Sigmoid colon (tissue), 7 donors: Measurements from ENCODE around the gene PP2D1. TPM values are rescaled to one million over a fixed set of nuclear protein-coding genes. Genes with fewer than 3 reads are reported as not detected.

Experiments
- DNase-seq: peaks from one replicate; pipeline ENCODE4 v3.0.0-alpha.2; 2019
- H3K27ac ChIP-seq, 4 donors: fragments of 200-600 bp; sonication (generic); one replicate each; pipeline ENCODE4 v1.5.1; 2016 to 2019; ENCODE audit warnings: mild to moderate bottlenecking in 1 of 4
- H3K27me3 ChIP-seq, 3 donors: fragments of 200-600 bp; sonication (generic); one replicate each; pipeline ENCODE4 v1.5.1; 2019; ENCODE audit warnings: mild to moderate bottlenecking in 1 of 3
- H3K36me3 ChIP-seq, 4 donors: fragments of 200-600 bp; sonication (generic); one replicate each; pipeline ENCODE4 v1.5.1; 2016 to 2019
- H3K4me1 ChIP-seq, 4 donors: fragments of 200-600 bp; sonication (generic); one replicate each; pipeline ENCODE4 v1.5.1; 2017 to 2019
- H3K4me3 ChIP-seq, 4 donors: fragments of 200-600 bp; sonication (generic); one replicate each; pipeline ENCODE4 v1.5.1; 2017 to 2019; ENCODE audit warnings: mild to moderate bottlenecking in 2 of 4, moderate library complexity in 1 of 4
- H3K9me3 ChIP-seq, 4 donors: fragments of 200-600 bp in 3 of 4; sonication (generic) in 3 of 4; one replicate each; pipeline versions ENCODE4 v1.5.1 to v1.6.1; 2013 to 2019
- EP300 ChIP-seq, 4 donors: sonication (generic); formaldehyde crosslinking; IDR thresholded peaks; one replicate each; pipeline ENCODE4 v1.6.1; 2017; ENCODE audit warnings: antibody characterized with exemption in 4 of 4
- POLR2A ChIP-seq, 2 donors: fragments of 450-650 bp; IDR thresholded peaks; one replicate each; pipeline ENCODE4 v1.6.1; 2016; ENCODE audit warnings: antibody characterized with exemption in 2 of 2, mild to moderate bottlenecking in 2 of 2, moderate library complexity in 2 of 2
- POLR2AphosphoS5 ChIP-seq, 4 donors: sonication (generic); formaldehyde crosslinking; IDR thresholded peaks; one replicate each; pipeline ENCODE4 v1.6.1; 2017; ENCODE audit warnings: antibody characterized with exemption in 4 of 4
- WGBS, 2 donors: extraction: QIAGEN DNeasy Blood & Tissue Kit; methylation state at CpG; one replicate each; pipeline ENCODE4 v1.1.7; 2013; 5-methylcytosine and 5-hydroxymethylcytosine counted together
- intact Hi-C: fragments of 100-400 bp; cut with DNase I; formaldehyde crosslinking; loops from one replicate; pipeline ENCODE4 v1.15.1; 2023
- polyA plus RNA-seq, 3 donors: library from polyadenylated mRNA; stranded (reverse); fragments of 200-250 nt; gene quantifications; one replicate each; pipeline ENCODE4 v1.2.3, GENCODE V29; 2013
- total RNA-seq, 4 donors: library from RNA; depleted of rRNA; stranded (reverse); fragments of >200 nt; gene quantifications; one replicate each; pipeline ENCODE4 v1.1.0, GENCODE V29; 2016
- TF ChIP-seq, protein P1 (sequence below), 4 experiments: fragments of 450-650 bp in 3 of 4; fragments of 200-600 bp in 1 of 4; IDR thresholded peaks; one replicate each; pipeline ENCODE4 v1.5.1; 2016 to 2019; ENCODE audit warnings: antibody characterized with exemption in 4 of 4, mild to moderate bottlenecking in 3 of 4, moderate library complexity in 2 of 4
- donor health status: healthy with polysubstance abuse.
- donor health status: Bipolar disorder and iron deficiency.
- donor health status: healthy.

PP2D1 gene
- total and polyA plus RNA-seq, 7 donors = not detected

DNA sequence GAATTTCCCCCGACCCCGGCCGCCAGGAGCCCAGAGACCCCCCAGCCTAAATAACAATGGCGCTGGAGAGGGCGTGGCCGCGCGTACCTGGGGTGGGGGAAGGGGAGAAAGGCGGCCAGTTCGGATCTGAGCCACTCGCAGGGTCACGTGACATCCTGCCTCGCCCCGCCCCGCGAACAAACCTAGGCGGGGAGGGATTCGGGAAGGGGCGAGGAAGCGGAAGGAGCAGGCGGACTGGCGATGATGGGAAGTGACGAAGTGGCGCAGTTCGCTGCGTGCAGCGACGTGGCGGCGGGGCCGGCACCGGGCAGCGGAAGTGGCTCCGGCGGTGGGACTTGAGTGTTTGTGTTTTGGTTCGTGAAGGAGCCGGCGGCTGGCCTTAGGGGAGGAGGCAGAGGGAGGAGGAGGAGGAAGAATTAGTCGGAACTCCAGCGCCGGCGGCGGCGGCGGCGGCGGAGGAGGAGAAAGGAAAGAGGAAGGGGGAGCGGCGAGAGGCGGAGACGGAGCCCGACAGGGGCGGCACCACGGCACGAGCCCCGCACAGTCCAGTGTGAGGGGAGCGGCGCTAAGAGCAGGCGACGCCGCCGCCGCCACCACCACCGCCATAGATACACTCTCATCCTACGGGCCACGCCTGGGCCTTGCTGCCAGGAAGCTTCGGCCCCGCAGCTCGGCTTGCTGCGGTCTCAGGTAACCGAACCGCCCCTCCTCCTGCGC is 65.1 kb downstream of the PP2D1 start, which contains the start of gene RAB5A:
TSS of gene RAB5A (plus strand) at position 266 of the 717 bp plus-strand sequence. CDS start 3,802 bp downstream, outside the sequence.
- TF ChIP-seq POLR2A (IDR thresholded peaks at IDR 0.05) (peak; percentile 67 to 75), EP300 (IDR thresholded peaks at IDR 0.05) (peak in 2 of 4 donors; percentile 64 to 84), POLR2AphosphoS5 (IDR thresholded peaks at IDR 0.05) (peak; percentile 86 to 95 (median 91))
- TF ChIP-seq, protein P1, sequence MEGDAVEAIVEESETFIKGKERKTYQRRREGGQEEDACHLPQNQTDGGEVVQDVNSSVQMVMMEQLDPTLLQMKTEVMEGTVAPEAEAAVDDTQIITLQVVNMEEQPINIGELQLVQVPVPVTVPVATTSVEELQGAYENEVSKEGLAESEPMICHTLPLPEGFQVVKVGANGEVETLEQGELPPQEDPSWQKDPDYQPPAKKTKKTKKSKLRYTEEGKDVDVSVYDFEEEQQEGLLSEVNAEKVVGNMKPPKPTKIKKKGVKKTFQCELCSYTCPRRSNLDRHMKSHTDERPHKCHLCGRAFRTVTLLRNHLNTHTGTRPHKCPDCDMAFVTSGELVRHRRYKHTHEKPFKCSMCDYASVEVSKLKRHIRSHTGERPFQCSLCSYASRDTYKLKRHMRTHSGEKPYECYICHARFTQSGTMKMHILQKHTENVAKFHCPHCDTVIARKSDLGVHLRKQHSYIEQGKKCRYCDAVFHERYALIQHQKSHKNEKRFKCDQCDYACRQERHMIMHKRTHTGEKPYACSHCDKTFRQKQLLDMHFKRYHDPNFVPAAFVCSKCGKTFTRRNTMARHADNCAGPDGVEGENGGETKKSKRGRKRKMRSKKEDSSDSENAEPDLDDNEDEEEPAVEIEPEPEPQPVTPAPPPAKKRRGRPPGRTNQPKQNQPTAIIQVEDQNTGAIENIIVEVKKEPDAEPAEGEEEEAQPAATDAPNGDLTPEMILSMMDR (IDR thresholded peaks at IDR 0.05) = no peak
- 0% methylated on average over 73 of the region's 73 CpGs for WGBS, 2 donors
- Histone ChIP-seq H3K27me3 (no peaks in the 10 kb centered on the region), H3K27ac (peak within 1 kb of the TSS; percentile 94 to 100 (median 98)), H3K36me3 (peaks cover 0 to 11% (median 0%) of the 10 kb centered on the region in 4 donors), H3K4me3 (peak within 1 kb of the TSS; percentile 70 to 100 (median 94)), H3K4me1 (peaks cover 0 to 37% (median 18%) of the 10 kb centered on the region in 4 donors), H3K9me3 (no peaks in the 10 kb centered on the region)
- peak; percentile 99 for DNase-seq
- intact Hi-C loops = loop anchor here (1.0 to 5.0 kb wide), 3 partner anchors 60 to 195 kb away; no protein-coding TSS in a partner anchor

GRCh38 chr3:19945969-19946831 is 65.9 kb downstream of the PP2D1 start:
- peaks cover 0 to 31% (median 18%) of the 10 kb centered on the region in 4 donors for H3K4me1 ChIP-seq
- no peak for DNase-seq
- TF ChIP-seq POLR2A (IDR thresholded peaks at IDR 0.05) (no peak), POLR2AphosphoS5 (IDR thresholded peaks at IDR 0.05) (no peak), EP300 (IDR thresholded peaks at IDR 0.05) (no peak)
- TF ChIP-seq, protein P1 (IDR thresholded peaks at IDR 0.05) = no peak
- 9 to 39% methylated on average over 26 of the region's 26 CpGs for WGBS, 2 donors
- no peaks in the 10 kb centered on the region for H3K27me3 ChIP-seq
- peak overlapping the region; percentile 70 to 100 (median 94) for H3K4me3 ChIP-seq
- H3K9me3 ChIP-seq = no peaks in the 10 kb centered on the region
- intact Hi-C loops = loop anchor here (2.0 to 5.0 kb wide), 3 partner anchors 59 to 241 kb away; partner anchors contain the start of gene SGO1
- H3K27ac ChIP-seq = peak overlapping the region; percentile 94 to 100 (median 98)
- H3K36me3 ChIP-seq = peaks cover 0 to 3% (median 0%) of the 10 kb centered on the region in 4 donors

DNA sequence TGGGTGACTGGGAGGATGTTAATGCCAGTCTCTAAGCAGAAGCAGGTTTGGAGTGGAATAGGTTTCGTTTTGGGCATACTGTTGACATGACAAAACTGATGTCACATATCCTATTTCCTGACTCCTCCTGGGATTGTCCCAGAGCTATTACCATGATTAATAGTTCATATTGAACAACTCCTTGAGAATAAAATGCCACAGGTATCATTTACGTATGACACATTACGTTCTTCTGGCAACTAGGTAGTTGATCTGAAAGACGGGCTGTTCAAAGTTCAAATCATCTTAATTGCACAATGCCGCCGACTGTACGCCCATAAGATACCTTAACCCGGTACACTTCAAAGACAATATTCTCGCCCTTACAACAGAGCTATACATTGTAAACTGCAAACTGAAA is 66.5 kb downstream of the PP2D1 start:
- H3K4me1 ChIP-seq = peaks cover 0 to 24% (median 18%) of the 10 kb centered on the region in 4 donors
- no peak for DNase-seq
- intact Hi-C loops = loop anchor here (2.0 to 5.0 kb wide), 3 partner anchors 58 to 241 kb away; partner anchors contain the start of gene SGO1
- peak overlapping the region in 2 of 4 donors; percentile 98 to 100 for H3K27ac ChIP-seq
- no peak overlapping the region for H3K4me3 ChIP-seq
- TF ChIP-seq EP300 (IDR thresholded peaks at IDR 0.05) = no peak
- no peaks in the 10 kb centered on the region for H3K36me3 ChIP-seq
- H3K9me3 ChIP-seq = no peaks in the 10 kb centered on the region
- 28 to 78% methylated on average over 9 of the region's 9 CpGs for WGBS, 2 donors
- no peaks in the 10 kb centered on the region for H3K27me3 ChIP-seq

DNA sequence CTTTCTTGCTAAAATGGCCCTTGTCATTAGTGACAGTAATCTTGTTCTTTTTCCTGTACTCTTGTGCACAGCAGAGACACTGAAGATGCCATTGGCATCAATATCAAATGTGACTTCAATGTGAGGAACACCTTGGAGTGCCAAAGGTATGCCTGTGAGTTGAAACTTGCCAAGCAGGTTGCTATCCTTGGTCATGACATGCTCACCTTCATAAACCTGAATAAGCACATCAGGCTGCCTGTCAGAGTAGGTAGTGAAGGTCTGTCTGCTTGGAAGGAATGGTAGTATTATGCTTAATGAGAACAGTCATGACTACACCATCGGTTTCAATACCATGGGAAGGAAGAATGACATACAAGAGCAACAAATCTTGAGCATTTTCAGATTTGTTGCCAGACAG is 71.4 kb downstream of the PP2D1 start:
- H3K4me3 ChIP-seq = no peak overlapping the region
- no peak for DNase-seq
- no peaks in the 10 kb centered on the region for H3K36me3 ChIP-seq
- TF ChIP-seq POLR2AphosphoS5 (IDR thresholded peaks at IDR 0.05) (no peak), POLR2A (IDR thresholded peaks at IDR 0.05) (no peak), EP300 (IDR thresholded peaks at IDR 0.05) (no peak)
- TF ChIP-seq, protein P1 (IDR thresholded peaks at IDR 0.05) = no peak
- no peak overlapping the region for H3K27ac ChIP-seq
- WGBS, 2 donors = 90 to 93% methylated on average over 1 of the region's 1 CpG
- no peaks in the 10 kb centered on the region for H3K27me3 ChIP-seq
- intact Hi-C loops = no loop called here
- H3K4me1 ChIP-seq = no peaks in the 10 kb centered on the region
- H3K9me3 ChIP-seq = no peaks in the 10 kb centered on the region

GRCh38 chr3:19938295-19938627 is 73.8 kb downstream of the PP2D1 start:
- intact Hi-C loops = no loop called here
- H3K36me3 ChIP-seq = no peaks in the 10 kb centered on the region
- H3K4me3 ChIP-seq = no peak overlapping the region
- 88 to 91% methylated on average over 1 of the region's 1 CpG for WGBS, 2 donors
- H3K4me1 ChIP-seq = no peaks in the 10 kb centered on the region
- no peaks in the 10 kb centered on the region for H3K9me3 ChIP-seq
- no peak for TF ChIP-seq POLR2AphosphoS5 (IDR thresholded peaks at IDR 0.05)
- no peaks in the 10 kb centered on the region for H3K27me3 ChIP-seq
- no peak for DNase-seq
- H3K27ac ChIP-seq = no peak overlapping the region
